ENCODE measurements around the gene ATRAID.

ATRAID gene

GRCh38 chr2:27212626-27213471 is 1.0 kb downstream of the ATRAID start:
- no peak overlapping the region for H2BK12ac ChIP-seq (ENCODE audit: low read length)
- WGBS (ENCODE audit: extremely low coverage, insufficient coverage, insufficient read length): no CpG with 5 or more reads among the region's 34 CpGs
- H3K36me3 ChIP-seq (ENCODE audit: control insufficient read depth in 1 of 2, insufficient read depth in 2 of 2, low read length in 2 of 2): peaks cover 6 to 9% of the 10 kb centered on the region in 2 experiments
- peak overlapping the region; percentile 99 for H4K12ac ChIP-seq (ENCODE audit: low read depth, low read length)
- peak overlapping the region; percentile 96 for H3K27ac ChIP-seq (ENCODE audit: low read depth, low read length)
- H3K23ac ChIP-seq (ENCODE audit: low read length): no peak overlapping the region
- H3K4ac ChIP-seq (ENCODE audit: low read depth, low read length): peak overlapping the region; percentile 68
- peak overlapping the region; percentile 99 for H4K8ac ChIP-seq (ENCODE audit: low read depth, low read length)
- peaks cover 36% of the 10 kb centered on the region for H3K79me1 ChIP-seq (ENCODE audit: low read length)
- peak overlapping the region; percentile 99 for H3K9ac ChIP-seq (ENCODE audit: low read length)
- H4K91ac ChIP-seq (ENCODE audit: low read depth, low read length): peak overlapping the region; percentile 90
- H3K14ac ChIP-seq (ENCODE audit: low read length): peak overlapping the region; percentile 96
- peak overlapping the region; percentile 64 for H3K4me2 ChIP-seq (ENCODE audit: low read length)
- peak overlapping the region; percentile 93 for H3K4me3 ChIP-seq (ENCODE audit: low read depth, low read length)
- H3K4me1 ChIP-seq (ENCODE audit: control insufficient read depth in 1 of 2, insufficient read depth in 2 of 2, low read length in 2 of 2): peaks cover 18 to 23% of the 10 kb centered on the region in 2 experiments
- H3K27me3 ChIP-seq (ENCODE audit: insufficient read depth, low read length): no peaks in the 10 kb centered on the region
- peak; percentile 29 to 64 for DNase-seq
- H3K79me2 ChIP-seq (ENCODE audit: control insufficient read depth, insufficient read depth, low read length, poor library complexity): peaks cover 20% of the 10 kb centered on the region
- H3K18ac ChIP-seq (ENCODE audit: low read length): peak overlapping the region; percentile 97
- peak overlapping the region; percentile 90 for H2AFZ ChIP-seq (ENCODE audit: insufficient read depth, low read length, poor library complexity)
- no peak overlapping the region for H2AK5ac ChIP-seq (ENCODE audit: low read length)
- H2BK5ac ChIP-seq (ENCODE audit: low read depth, low read length, poor library complexity): peak overlapping the region; percentile 92
- H3K9me3 ChIP-seq (ENCODE audit: insufficient read depth, low read depth, low read length): no peaks in the 10 kb centered on the region
- H2BK120ac ChIP-seq (ENCODE audit: insufficient read depth, low read length, poor library complexity): peak overlapping the region; percentile 93

- Histone ChIP-seq H2AFZ (ENCODE audit: insufficient read depth, low read length, poor library complexity) (no peak overlapping the region), H4K12ac (ENCODE audit: low read depth, low read length) (no peak overlapping the region), H3K23ac (ENCODE audit: low read length) (no peak overlapping the region), H3K27ac (ENCODE audit: low read depth, low read length) (no peak overlapping the region), H3K36me3 (ENCODE audit: control insufficient read depth in 1 of 2, insufficient read depth in 2 of 2, low read length in 2 of 2) (peaks cover 2 to 8% of the 10 kb centered on the region in 2 experiments), H3K79me1 (ENCODE audit: low read length) (peaks cover 24% of the 10 kb centered on the region), H2AK5ac (ENCODE audit: low read length) (no peak overlapping the region), H4K91ac (ENCODE audit: low read depth, low read length) (no peak overlapping the region), H3K4ac (ENCODE audit: low read depth, low read length) (no peak overlapping the region), H3K27me3 (ENCODE audit: insufficient read depth, low read length) (no peaks in the 10 kb centered on the region), H4K8ac (ENCODE audit: low read depth, low read length) (no peak overlapping the region), H3K4me1 (ENCODE audit: control insufficient read depth in 1 of 2, insufficient read depth in 2 of 2, low read length in 2 of 2) (peaks cover 6 to 10% of the 10 kb centered on the region in 2 experiments), H3K9me3 (ENCODE audit: insufficient read depth, low read depth, low read length) (no peaks in the 10 kb centered on the region), H3K4me2 (ENCODE audit: low read length) (no peak overlapping the region), H3K4me3 (ENCODE audit: low read depth, low read length) (no peak overlapping the region), H2BK5ac (ENCODE audit: low read depth, low read length, poor library complexity) (no peak overlapping the region), H2BK120ac (ENCODE audit: insufficient read depth, low read length, poor library complexity) (no peak overlapping the region), H2BK12ac (ENCODE audit: low read length) (no peak overlapping the region), H3K79me2 (ENCODE audit: control insufficient read depth, insufficient read depth, low read length, poor library complexity) (peaks cover 16% of the 10 kb centered on the region), H3K14ac (ENCODE audit: low read length) (no peak overlapping the region), H3K18ac (ENCODE audit: low read length) (no peak overlapping the region), H3K9ac (ENCODE audit: low read length) (no peak overlapping the region)
- WGBS (ENCODE audit: extremely low coverage, insufficient coverage, insufficient read length): no CpG with 5 or more reads among the region's 3 CpGs
- DNase-seq: no peak
These were observed 3.1 kb downstream of the ATRAID start for GRCh38 chr2:27214941-27215340.

- peak in 1 of 2 donors; percentile 57 for DNase-seq
- Histone ChIP-seq H3K4me2 (ENCODE audit: low read length) (peak overlapping the region; percentile 69), H4K91ac (ENCODE audit: low read depth, low read length) (peak overlapping the region; percentile 36), H3K9me3 (ENCODE audit: insufficient read depth, low read depth, low read length) (no peaks in the 10 kb centered on the region), H3K9ac (ENCODE audit: low read length) (no peak overlapping the region), H3K14ac (ENCODE audit: low read length) (peak overlapping the region; percentile 20), H2AK5ac (ENCODE audit: low read length) (no peak overlapping the region), H2BK12ac (ENCODE audit: low read length) (no peak overlapping the region), H4K8ac (ENCODE audit: low read depth, low read length) (peak overlapping the region; percentile 59), H3K27me3 (ENCODE audit: insufficient read depth, low read length) (no peaks in the 10 kb centered on the region), H3K18ac (ENCODE audit: low read length) (no peak overlapping the region), H3K23ac (ENCODE audit: low read length) (no peak overlapping the region), H2BK120ac (ENCODE audit: insufficient read depth, low read length, poor library complexity) (peak overlapping the region; percentile 45), H2BK5ac (ENCODE audit: low read depth, low read length, poor library complexity) (no peak overlapping the region), H3K79me2 (ENCODE audit: control insufficient read depth, insufficient read depth, low read length, poor library complexity) (peaks cover 11% of the 10 kb centered on the region), H2AFZ (ENCODE audit: insufficient read depth, low read length, poor library complexity) (peak overlapping the region; percentile 75), H3K4me1 (ENCODE audit: control insufficient read depth in 1 of 2, insufficient read depth in 2 of 2, low read length in 2 of 2) (peaks cover 6 to 10% of the 10 kb centered on the region in 2 experiments), H3K4ac (ENCODE audit: low read depth, low read length) (peak overlapping the region; percentile 46), H3K36me3 (ENCODE audit: control insufficient read depth in 1 of 2, insufficient read depth in 2 of 2, low read length in 2 of 2) (peaks cover 8 to 17% of the 10 kb centered on the region in 2 experiments), H4K12ac (ENCODE audit: low read depth, low read length) (peak overlapping the region; percentile 88), H3K4me3 (ENCODE audit: low read depth, low read length) (no peak overlapping the region), H3K79me1 (ENCODE audit: low read length) (peaks cover 15% of the 10 kb centered on the region), H3K27ac (ENCODE audit: low read depth, low read length) (peak overlapping the region; percentile 4)
- no CpG with 5 or more reads among the region's 13 CpGs for WGBS (ENCODE audit: extremely low coverage, insufficient coverage, insufficient read length)
These were observed 4.7 kb downstream of the ATRAID start for GRCh38 chr2:27216416-27217137.

Measured in trophoblast cell (in vitro differentiated cells and primary cell).